Epithelial cell of proximal tubule (primary cell): ENCODE measurements around the gene INTS11. TPM values are rescaled to one million over a fixed set of nuclear protein-coding genes. Genes with fewer than 3 reads are reported as not detected.

Source experiments
- DNase-seq: peaks from one replicate; pipeline ENCODE4 v3.0.0-alpha.2; 2011; ENCODE audit warnings: low read depth
- H3K4me3 ChIP-seq: 2 replicates; pipeline ENCODE4 v1.5.1; 2011; ENCODE audit warnings: low read depth, mild to moderate bottlenecking, low read length
- total RNA-seq: library from RNA; depleted of rRNA; stranded (reverse); fragments of >200 nt; gene quantifications from 2 replicates; pipeline ENCODE4 v1.2.3, GENCODE V29; 2015
- TF ChIP-seq, protein P1 (sequence below): conservative IDR thresholded peaks from 2 replicates; pipeline ENCODE4 v1.5.1; 2012; ENCODE audit warnings: low read depth, mild to moderate bottlenecking, low read length

The INTS11 gene
- total RNA-seq, 1 donor from 2014 or later: 58.7 TPM

DNA sequence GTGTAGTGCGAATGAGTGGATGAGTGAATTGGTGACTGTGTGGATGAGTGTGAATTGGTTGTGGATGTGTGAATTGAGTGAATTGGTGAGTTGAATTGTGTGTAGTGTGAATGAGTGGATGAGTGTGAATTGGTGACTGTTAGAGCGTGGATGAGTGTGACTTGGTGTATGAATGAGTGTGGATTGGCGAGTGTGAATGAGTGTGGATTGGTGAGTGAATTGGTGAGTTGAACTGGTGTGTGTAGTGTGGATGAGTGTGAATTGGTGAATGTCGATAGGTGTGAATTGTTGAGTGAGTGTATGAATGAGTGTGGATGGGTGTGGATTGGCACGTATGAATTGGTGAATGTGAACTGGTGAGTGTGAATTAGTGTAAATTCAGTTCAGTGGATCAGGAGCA, 42.9 kb upstream of the INTS11 start:
- H3K4me3 ChIP-seq: no peak overlapping the region
- DNase-seq: no peak
- TF ChIP-seq, protein P1, sequence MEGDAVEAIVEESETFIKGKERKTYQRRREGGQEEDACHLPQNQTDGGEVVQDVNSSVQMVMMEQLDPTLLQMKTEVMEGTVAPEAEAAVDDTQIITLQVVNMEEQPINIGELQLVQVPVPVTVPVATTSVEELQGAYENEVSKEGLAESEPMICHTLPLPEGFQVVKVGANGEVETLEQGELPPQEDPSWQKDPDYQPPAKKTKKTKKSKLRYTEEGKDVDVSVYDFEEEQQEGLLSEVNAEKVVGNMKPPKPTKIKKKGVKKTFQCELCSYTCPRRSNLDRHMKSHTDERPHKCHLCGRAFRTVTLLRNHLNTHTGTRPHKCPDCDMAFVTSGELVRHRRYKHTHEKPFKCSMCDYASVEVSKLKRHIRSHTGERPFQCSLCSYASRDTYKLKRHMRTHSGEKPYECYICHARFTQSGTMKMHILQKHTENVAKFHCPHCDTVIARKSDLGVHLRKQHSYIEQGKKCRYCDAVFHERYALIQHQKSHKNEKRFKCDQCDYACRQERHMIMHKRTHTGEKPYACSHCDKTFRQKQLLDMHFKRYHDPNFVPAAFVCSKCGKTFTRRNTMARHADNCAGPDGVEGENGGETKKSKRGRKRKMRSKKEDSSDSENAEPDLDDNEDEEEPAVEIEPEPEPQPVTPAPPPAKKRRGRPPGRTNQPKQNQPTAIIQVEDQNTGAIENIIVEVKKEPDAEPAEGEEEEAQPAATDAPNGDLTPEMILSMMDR: no peak

DNA sequence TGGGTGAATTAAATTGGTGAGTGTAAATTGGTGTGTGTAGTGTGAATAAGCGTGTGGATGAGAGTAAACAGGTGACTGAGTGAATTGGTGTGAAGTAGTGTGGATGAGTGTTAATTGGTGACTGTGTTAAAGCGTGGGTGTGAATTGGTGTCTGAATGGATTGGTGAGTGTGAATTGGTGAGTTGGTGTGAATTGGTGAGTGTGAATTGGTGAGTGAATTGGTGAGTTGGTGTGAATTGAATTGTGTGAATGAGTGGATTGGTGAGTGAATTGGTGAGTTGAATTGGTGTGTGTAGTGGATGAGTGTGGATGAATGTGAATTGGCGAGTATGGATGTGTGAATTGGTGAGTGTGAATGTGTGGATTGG, 42.2 kb upstream of the INTS11 start:
- TF ChIP-seq, protein P1: no peak
- no peak for DNase-seq

GRCh38 chr1:1365875-1366698, 41.6 kb upstream of the INTS11 start:
- DNase-seq: no peak
- TF ChIP-seq, protein P1: no peak
- no peak overlapping the region for H3K4me3 ChIP-seq

More for the DNA sequence above, 42.2 kb upstream of the INTS11 start:
- no peak overlapping the region for H3K4me3 ChIP-seq

DNA sequence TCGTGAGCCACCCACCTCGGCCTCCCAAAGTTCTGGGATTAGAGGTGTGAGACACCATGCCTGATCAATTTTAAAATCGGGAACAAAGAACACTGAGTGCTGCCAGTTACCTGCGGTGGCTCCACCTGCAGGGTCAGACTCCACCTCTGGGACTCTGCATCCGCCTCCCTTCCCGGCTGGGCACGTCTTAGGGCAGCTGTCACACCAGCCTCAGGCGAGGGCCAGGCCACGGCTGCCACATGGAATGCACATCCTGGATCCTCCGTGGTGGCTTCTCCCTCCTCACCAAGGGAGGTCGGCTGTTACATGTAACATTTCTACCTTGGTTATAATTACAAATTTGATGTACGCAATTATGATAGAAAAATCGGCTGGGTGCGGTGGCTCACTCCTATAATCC, 39.8 kb upstream of the INTS11 start:
- no peak for DNase-seq
- TF ChIP-seq, protein P1: no peak
- no peak overlapping the region for H3K4me3 ChIP-seq

GRCh38 chr1:1361982-1362423, 37.5 kb upstream of the INTS11 start:
- TF ChIP-seq, protein P1: no peak
- H3K4me3 ChIP-seq: no peak overlapping the region
- no peak for DNase-seq

DNA sequence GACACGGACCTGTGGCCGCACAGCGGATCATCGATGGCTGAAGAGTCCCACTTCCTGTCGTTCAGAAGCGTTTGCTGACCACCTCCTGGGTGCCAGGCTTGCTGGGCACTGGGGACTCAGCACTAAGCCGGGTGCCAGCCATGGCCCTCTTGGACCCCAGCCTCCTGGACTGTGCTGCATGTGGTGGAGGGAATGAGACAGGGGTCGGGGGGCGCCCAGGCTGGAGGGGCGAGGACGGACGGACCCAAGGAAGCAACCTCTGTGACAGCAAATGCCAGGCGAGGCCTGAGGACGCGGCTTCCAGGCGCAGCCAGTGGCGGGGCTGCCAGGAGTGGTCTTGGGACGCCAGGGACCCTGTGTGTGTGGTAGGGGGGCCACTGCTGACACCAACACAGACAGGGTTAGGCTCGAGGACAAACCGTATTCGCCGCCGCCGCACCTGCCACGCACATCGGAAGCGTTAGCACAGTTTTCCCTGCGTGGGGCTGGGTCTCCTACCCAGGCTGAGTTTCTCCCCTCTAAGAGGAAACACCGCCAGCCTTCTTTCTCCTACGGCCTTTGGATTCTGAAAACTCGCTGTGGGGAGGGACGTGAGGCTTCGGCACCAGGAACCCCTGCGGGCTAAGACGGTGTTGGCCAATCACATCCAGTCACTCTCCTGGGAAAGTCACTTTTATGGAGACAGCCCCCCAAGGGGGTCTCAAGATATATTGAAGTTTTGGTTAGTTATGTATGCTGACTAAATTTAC, 36.9 kb upstream of the INTS11 start:
- TF ChIP-seq, protein P1: no peak
- no peak for DNase-seq
- no peak overlapping the region for H3K4me3 ChIP-seq
